Esophagus muscularis mucosa (tissue), 4 donors: ENCODE measurements around the gene TNC.
A peak's percentile ranks its signal among the peaks of the same experiment; 100 is the strongest.

Experiments
- CTCF ChIP-seq, 3 experiments: fragments of 200-600 bp in 2 of 3; fragments of 450-650 bp in 1 of 3; sonication (generic) in 2 of 3; IDR thresholded peaks; one replicate each; pipeline ENCODE4 v1.5.1; 2017 to 2019; ENCODE audit warnings: antibody characterized with exemption in 3 of 3, mild to moderate bottlenecking in 2 of 3, moderate library complexity in 1 of 3
- EP300 ChIP-seq: sonication (generic); formaldehyde crosslinking; IDR thresholded peaks from one replicate; pipeline ENCODE4 v1.6.1; 2017; ENCODE audit warnings: antibody characterized with exemption
- POLR2A ChIP-seq: fragments of 450-650 bp; IDR thresholded peaks from one replicate; pipeline ENCODE4 v1.6.1; 2017; ENCODE audit warnings: antibody characterized with exemption, moderate library complexity, mild to moderate bottlenecking, low read depth
- POLR2AphosphoS5 ChIP-seq, 2 donors: sonication (generic); formaldehyde crosslinking; IDR thresholded peaks; one replicate each; pipeline ENCODE4 v1.6.1; 2017; ENCODE audit warnings: antibody characterized with exemption in 2 of 2

DNA sequence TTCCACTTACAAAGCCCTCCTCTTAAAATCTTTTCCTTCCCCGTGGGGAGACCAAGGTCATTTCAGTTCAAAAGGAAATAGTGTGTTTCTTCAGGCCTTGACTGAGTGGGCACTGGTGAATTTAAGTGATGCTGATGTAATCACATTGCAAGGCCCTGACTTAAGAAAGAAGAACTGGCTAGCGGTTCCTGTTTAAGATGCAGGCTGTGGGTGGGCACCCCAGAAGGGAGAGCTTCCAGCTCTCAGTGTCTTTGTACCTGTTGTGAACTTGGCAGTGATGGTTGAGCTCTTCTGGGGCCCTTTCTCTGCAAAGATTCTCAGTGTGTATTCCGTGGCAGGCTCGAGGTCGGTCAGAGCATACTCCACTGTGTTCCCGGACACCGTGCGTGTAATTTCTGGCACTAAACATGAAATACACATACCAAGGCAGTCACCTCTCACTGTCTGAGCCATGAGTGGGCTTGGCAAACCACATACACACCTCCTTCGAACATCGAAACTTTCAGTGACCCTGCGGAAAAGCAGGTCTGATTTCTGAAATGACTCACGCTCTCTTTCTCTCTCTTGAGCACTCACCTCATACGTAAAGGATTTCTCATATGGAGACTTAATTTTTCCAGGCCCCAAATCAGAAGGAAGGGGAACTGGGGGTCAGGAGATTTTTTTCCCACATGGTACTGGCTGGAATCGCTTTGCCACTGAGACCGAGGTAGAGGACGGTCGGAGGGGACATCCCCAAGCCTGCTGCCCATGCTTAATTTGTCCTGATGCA lies 81.9 kb downstream of the TNC start:
- TF ChIP-seq CTCF (IDR thresholded peaks at IDR 0.05) = no peak
- TF ChIP-seq POLR2A = no peak
- peak in 1 of 2 donors; percentile 5 for TF ChIP-seq POLR2AphosphoS5 (IDR thresholded peaks at IDR 0.05)
- TF ChIP-seq EP300 = no peak
